Brain pericyte (primary cell): ENCODE data around the gene TMEM253.
A peak's percentile ranks its signal among the peaks of the same experiment; 100 is the strongest.

ENCODE experiments used
- DNase-seq: peaks from one replicate; pipeline ENCODE4 v3.0.0-alpha.2; 2012; ENCODE audit warnings: low read depth, low spot score

Gene TMEM253

DNA sequence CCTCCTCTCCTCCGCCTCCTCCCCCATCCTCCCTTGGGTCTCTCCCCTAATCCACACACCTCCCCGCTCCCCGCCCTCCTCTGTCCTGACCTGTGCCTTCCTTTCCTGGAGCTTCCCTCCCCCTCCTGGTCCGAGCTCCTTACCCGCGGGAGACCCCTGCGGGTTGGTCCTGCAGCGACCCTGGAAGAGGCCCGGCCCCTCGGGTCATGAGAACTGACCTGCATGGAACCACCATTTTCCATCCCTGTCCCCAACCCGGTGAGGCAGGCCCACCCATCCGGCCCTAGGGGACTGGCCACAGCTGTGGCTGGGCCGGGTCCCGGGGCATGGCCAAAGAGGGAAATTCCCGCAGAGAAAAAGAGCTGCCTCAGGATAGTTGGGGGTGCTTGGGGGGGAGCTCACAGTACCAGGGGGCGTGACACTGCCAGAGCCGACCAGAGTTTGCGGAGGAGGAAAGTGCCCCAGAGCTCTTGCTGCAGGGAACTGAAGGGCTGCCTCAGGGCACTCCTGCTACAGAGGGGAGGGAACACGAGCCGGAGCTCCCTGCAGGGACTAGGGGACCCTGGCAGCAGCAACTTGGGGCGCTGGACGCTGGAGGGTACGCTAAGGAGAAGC, 30.1 kb upstream of the TMEM253 start:
- DNase-seq = peak; percentile 33

DNA sequence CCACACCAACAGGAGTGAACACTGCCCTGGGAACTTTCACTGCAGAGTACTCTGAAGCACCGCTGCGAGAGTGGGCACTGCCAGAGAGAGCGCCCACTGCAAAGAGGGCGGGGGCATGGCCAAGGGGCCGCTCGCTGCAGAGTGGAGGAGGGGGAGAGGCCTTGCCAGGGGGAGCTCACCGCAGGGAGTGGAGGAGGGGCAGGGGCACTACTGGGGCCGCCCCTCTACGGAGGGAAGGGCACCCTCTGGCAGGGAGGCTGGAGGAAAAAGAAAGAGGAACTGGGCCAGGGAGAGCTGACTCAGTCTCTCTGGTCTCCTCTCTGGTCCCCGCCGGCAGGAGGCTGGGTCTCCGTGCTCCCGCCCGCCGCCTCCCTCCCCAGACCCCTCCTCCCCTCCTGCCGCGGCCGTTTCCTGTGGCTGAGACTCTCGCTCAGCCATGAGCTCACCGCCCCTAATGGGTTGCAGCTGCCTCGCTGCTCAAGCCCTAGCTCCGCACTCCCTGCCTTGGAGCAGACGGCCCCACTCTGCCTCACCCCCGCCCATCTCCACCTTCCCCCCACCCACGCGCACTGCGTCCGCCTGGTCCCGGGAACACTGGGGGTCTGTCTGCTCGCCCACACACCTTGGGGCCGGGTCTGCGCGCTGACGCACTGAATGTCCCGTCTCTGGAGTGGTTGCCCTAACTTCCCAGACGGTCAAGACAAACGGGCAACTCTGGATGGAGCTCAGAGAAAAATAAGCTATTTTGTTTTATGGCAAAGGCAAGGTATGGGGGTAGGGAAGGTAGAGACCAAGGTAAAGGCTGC, 29.4 kb upstream of the TMEM253 start:
- peak; percentile 91 for DNase-seq

- peak; percentile 50 for DNase-seq
These were observed 28.8 kb upstream of the TMEM253 start for GRCh38 chr14:21072031-21072473.

DNA sequence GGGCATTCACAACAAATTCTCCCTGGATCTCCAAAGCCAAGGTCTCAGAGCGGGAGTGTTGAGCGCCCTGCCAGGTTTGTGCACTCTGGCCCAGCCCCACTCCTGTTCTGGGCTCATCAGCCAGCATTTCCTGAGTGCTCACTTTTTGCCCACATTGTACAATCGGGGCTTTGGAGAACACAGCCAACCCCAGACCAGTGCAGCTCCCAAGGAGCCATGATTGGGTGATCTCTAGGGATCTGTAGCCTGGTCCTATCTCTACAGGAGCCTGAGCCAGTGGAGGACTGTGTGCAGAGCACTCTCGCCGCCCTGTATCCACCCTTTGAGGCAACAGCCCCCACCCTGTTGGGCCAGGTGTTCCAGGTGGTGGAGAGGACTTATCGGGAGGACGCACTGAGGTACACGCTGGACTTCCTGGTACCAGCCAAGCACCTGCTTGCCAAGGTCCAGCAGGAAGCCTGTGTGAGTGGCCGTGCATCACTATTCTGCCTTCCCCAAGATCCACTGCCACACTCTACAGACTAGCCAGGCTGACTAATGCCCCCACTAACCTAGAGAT, 28.0 kb upstream of the TMEM253 start:
- no peak for DNase-seq

GRCh38 chr14:21073921-21074320, 26.9 kb upstream of the TMEM253 start:
- no peak for DNase-seq

DNA sequence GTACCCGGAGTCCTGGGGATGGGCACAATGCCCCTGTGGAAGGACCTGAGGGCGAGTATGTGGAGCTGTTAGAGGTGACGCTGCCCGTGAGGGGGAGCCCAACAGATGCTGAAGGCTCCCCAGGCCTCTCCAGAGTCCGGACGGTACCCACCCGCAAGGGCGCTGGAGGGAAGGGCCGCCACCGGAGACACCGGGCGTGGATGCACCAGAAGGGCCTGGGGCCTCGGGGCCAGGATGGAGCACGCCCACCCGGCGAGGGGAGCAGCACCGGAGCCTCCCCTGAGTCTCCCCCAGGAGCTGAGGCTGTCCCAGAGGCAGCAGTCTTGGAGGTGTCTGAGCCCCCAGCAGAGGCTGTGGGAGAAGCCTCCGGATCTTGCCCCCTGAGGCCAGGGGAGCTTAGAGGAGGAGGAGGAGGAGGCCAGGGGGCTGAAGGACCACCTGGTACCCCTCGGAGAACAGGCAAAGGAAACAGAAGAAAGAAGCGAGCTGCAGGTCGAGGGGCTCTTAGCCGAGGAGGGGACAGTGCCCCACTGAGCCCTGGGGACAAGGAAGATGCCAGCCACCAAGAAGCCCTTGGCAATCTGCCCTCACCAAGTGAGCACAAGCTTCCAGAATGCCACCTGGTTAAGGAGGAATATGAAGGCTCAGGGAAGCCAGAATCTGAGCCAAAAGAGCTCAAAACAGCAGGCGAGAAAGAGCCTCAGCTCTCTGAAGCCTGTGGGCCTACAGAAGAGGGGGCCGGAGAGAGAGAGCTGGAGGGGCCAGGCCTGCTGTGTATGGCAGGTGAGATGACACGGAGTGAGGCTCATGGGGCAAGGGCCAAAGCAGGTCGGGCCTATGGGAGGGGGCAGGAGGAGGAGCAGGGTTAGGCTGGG, 26.2 kb upstream of the TMEM253 start:
- no peak for DNase-seq

DNA sequence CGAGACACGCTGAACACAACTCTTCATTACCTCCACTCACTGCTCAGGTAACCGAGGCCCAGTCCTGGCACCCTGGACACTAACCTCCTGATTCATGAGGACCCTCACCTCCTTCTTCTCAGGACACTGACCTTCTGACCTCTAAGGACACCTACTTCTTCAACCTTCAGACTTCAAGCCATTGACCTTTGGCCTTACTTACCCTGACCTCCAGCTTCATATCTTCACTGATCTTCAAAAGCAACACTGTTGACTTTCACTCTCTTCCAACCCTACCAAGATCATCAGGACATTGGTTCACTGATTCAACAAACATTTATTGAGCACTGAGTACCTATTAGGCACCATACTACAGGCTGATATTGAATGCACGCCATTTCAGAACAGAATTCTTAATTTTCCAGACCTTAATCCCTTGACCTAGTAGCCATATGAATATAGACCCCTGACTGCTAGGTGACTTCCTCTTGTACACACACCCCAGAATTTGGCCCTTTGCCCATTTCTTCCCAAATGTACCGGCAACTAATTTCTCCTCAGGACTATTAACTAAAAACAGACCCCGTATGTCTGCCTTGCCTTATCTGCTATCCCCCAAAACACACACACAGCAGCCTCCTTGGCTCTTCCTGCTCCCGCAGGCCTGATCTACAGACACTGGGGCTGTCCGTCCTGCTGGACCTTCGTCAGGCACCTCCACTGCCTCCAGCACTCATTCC, 25.0 kb upstream of the TMEM253 start:
- no peak for DNase-seq

DNA sequence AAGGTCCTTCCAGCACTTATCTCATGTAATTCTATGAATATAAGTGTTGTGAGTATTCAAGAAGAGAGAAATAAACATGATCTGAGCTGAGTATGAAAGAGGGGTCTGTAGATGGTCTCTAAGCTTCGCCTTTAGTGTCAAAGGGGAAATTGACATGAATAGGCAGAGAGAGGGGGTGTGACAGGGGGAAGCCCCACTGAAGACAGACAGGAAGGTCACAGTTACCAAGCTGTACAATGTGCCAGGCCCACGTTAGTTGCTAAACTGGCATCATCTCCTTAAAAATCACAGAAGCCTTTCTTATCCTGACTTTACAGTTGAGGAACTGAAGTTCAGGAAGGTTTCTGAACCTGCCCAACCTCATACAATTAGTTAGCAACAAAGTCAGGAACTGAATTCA, 23.2 kb upstream of the TMEM253 start:
- DNase-seq = no peak

GRCh38 chr14:21078287-21078686, 22.6 kb upstream of the TMEM253 start:
- DNase-seq = no peak

GRCh38 chr14:21078726-21079125, 22.1 kb upstream of the TMEM253 start:
- no peak for DNase-seq

GRCh38 chr14:21081521-21082142, 19.2 kb upstream of the TMEM253 start:
- no peak for DNase-seq

DNA sequence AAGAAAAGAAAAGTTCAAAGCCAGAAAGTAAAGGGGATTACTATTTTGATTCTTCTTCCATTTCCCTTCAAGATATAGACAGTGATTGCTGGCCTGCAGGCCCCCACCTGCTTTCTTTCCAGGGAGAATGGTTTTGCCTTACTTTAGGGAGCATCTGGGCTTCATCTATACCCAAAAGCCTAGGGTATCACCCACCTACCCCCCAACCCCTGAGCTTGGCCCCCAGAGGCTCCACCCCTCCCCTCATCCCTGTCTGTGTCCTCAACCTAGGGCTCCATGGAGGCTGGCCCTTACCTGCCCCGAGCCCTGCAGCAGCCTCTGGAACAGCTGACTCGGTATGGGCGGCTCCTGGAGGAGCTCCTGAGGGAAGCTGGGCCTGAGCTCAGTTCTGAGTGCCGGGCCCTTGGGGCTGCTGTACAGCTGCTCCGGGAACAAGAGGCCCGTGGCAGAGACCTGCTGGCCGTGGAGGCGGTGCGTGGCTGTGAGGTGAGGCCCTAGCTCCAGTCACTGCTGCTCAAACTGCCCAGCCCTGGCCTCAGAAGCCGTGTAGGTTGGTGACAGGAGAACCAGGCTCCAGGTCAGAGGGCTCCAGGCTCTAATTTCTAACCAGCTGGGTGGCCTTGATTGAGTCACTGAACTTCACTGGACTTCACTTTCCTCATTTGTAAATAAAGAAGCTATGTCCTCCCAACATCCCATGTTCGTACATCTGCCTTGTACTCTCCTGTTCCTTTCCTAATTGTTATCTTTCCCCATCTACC, 17.1 kb upstream of the TMEM253 start:
- DNase-seq = no peak

DNA sequence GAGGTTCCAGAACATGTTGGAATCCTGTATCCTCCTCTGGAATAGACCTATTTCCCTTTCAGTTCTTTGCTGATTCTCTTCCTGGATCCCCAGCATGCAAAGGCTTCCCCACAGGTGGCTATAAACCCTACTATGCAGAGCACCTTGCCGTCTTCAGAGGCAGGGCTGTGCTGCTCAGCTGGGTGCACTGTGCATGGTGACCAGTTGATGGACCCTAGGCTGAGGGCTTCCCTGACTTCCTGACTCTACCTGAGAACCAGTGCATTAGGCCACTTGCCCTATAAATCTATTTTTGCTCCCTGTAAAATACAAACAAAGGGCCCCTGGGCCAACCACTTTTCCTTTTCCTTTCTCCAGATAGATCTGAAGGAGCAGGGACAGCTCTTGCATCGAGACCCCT, 16.5 kb upstream of the TMEM253 start:
- DNase-seq = no peak

DNA sequence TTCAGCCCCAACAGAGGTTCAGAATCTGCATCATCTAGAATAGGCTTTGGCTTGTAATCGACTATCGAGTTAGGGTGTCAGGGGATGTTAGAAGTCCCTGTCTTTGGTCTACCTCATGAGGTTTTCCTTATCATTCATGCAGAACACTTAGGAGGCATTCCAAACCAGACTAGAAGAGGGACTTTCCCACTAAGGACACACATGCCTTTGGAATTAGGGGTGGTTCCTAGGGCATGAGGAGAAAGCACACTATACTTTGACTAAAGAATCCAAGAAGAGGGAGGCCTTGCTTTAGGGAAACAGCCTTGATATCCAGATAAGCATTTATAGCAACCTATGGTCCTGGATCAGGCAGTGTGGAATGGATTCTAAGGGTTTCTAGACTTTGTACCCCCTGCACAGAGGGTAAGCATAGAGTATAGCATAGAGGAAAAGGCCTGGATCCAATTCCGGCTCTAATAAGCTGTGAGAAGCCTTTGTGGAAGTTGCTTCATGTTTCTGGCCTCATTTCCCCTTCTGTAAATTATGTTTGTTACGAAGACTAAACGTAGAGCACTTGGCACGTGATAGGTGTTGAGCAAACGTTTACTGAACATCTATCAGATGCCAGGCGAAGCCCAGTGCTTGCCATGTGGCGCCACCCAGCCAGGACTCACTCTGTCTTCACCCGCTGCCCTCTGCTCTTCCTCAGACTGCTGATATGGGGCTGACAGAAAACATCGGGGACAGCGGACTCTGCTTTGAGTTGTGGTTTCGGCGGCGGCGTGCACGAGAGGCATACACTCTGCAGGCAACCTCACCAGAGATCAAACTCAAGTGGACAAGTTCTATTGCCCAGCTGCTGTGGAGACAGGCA, 15.6 kb upstream of the TMEM253 start:
- no peak for DNase-seq

GRCh38 chr14:21086908-21087293, 14.0 kb upstream of the TMEM253 start:
- DNase-seq = no peak

DNA sequence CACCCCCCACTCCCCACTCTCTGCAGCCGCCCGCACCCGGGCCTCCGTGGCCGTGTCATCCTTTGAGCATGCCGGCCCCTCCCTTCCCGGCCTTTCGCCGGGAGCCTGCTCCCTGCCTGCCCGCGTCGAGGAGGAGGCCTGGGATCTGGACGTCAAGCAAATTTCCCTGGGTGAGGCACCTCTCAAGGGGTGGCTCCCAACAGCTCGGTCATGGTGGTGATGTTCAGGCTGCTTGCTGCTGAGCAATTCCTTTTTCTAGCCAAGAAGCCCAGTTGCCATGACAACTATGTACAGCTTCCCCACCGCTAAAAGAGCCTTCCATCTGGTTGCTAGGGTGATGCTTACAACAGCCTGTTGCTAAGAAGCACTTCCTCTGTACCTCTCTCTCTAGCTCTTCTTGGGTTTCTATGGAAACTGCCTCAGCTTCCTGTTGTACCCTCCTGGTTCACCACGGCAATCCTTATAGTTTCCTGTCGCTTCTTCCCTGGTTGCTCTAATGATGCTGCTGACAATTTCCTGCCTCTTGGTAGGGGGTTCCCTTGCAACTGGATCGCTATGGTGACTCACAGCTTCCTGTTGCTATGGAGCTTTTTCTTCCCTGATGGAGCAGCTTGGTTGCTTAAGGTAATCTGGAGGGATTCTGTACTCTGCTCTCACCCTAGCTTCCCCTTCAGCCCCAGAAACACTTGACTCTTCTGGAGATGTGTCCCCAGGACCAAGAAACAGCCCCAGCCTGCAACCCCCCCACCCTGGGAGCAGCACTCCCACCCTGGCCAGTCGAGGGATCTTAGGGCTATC, 13.4 kb upstream of the TMEM253 start:
- peak; percentile 78 for DNase-seq

GRCh38 chr14:21088687-21089086, 12.2 kb upstream of the TMEM253 start:
- DNase-seq = no peak

DNA sequence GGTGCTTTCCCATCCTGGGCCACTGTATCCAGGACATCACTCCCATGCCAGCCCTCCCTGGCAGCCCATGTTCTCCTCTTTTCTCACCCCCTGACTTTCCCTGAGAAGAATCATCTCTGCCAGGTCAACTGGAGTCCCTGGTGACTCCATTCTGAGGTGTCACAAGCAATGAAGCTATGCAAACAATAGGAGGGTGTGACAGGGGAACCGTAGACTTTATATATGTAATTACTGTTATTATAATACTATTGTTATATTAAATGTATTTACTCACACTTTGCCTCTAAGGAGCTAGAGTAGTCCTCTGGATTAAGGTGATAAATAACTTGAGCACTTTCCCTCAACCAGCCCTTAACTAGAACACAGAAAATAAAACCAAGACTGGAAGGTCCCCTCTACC, 11.6 kb upstream of the TMEM253 start:
- no peak for DNase-seq

GRCh38 chr14:21089877-21090193, 11.0 kb upstream of the TMEM253 start:
- no peak for DNase-seq
